Measurements from ENCODE around the gene WFDC2.

GRCh38 chr20:45445805-45446562 is 23.6 kb upstream of the WFDC2 start:
- TF ChIP-seq CTCF (IDR thresholded peaks at IDR 0.05; ENCODE audit: low read depth, low read length) (peak; percentile 83), MYC (IDR thresholded peaks at IDR 0.05; ENCODE audit: low read depth, low read length) (no peak), MAX (IDR thresholded peaks at IDR 0.05; ENCODE audit: low read depth, low read length) (no peak)
